K562 (cell line): ENCODE results near the gene CPEB1. TPM values are rescaled to one million over a fixed set of nuclear protein-coding genes. Genes with fewer than 3 reads are reported as not detected.

Experiments
- ATAC-seq: fragments of 200-7000 bp; cut with Tn5 transposase; 3 replicates; pipeline ENCODE4 v1.9.1; 2020; ENCODE audit warnings: moderate library complexity
- BruUV-seq: library from RNA; stranded (reverse); fragments of 400-500 nt; replicated peaks from 2 replicates; lab custom pipeline; 2021; lab: Mats Ljungman, UMichigan
- CTCF ChIA-PET: fragments of 300-600 bp; formaldehyde crosslinking; extraction: SDS; loops from one replicate; lab custom pipeline; 2021; ENCODE audit warnings: low intra/inter-chr PET ratio; lab: Yijun Ruan, JAX
- POLR2A ChIA-PET: fragments of 300-600, 350-650 bp; sonication (Branson Sonifier 250); formaldehyde crosslinking; extraction: SDS; loops from one replicate; lab custom pipeline; 2021; ENCODE audit warnings: antibody characterized with exemption, inconsistent platforms; lab: Yijun Ruan, JAX
- DNase-seq, 4 experiments: peaks; one replicate each; pipeline versions ENCODE4 v3.0.0 to v3.0.0-alpha.2; 2011 to 2018; ENCODE audit warnings: low spot score in 3 of 4, mixed read lengths in 3 of 4; ENCODE audit errors: extremely low read depth in 1 of 4
- FAIRE-seq: peaks from 2 replicates; lab custom pipeline; 2011; peaks lifted over from hg19 to GRCh38; lab: Jason Lieb, UNC
- H2AFZ ChIP-seq: 2 replicates; pipeline ENCODE4 v1.6.0; 2011; ENCODE audit warnings: low read depth, low read length, control low read depth, inconsistent platforms
- H3K27ac ChIP-seq: fragments of 200-600 bp; 3 replicates; pipeline ENCODE4 v1.8.0; 2011; ENCODE audit warnings: low read depth, mild to moderate bottlenecking, control low read depth, inconsistent platforms, low read length, moderate library complexity, mixed read lengths; ENCODE audit errors: extremely low read depth
- H3K27me3 ChIP-seq, 2 experiments: fragments of 300-600 bp in 1 of 2; 2 replicates in 1 of 2; 3 replicates in 1 of 2; pipeline versions ENCODE4 v1.6.0 to v1.8.0; 2011; ENCODE audit warnings: inconsistent platforms in 2 of 2, low read length in 2 of 2, mild to moderate bottlenecking in 1 of 2, mixed read lengths in 1 of 2, moderate library complexity in 1 of 2; ENCODE audit not compliant: control insufficient read depth in 2 of 2, insufficient read depth in 2 of 2
- H3K36me3 ChIP-seq: fragments of 300-600 bp; 3 replicates; pipeline ENCODE4 v1.8.0; 2011; ENCODE audit warnings: mild to moderate bottlenecking, low read length, inconsistent platforms; ENCODE audit not compliant: control insufficient read depth, insufficient read depth
- H3K4me1 ChIP-seq, 2 experiments: fragments of 200-600 bp in 1 of 2; replicated peaks in 1 of 2; 2 replicates in 1 of 2; 3 replicates in 1 of 2; pipeline versions ENCODE4 v1.5.1 to v1.8.0; 2011; ENCODE audit warnings: inconsistent platforms in 2 of 2, low read length in 2 of 2, mild to moderate bottlenecking in 1 of 2, mixed read lengths in 1 of 2, moderate library complexity in 1 of 2; ENCODE audit not compliant: control insufficient read depth in 2 of 2, insufficient read depth in 2 of 2
- H3K4me2 ChIP-seq: 2 replicates; pipeline ENCODE4 v1.6.1; 2011; ENCODE audit warnings: low read length, control low read depth, inconsistent platforms, mixed read lengths; ENCODE audit not compliant: insufficient read depth
- H3K4me3 ChIP-seq: fragments of 200-600 bp; sonication (generic), shearing (Covaris generic); 2 replicates; pipeline ENCODE4 v1.5.1; 2016; ENCODE audit warnings: control low read depth, inconsistent platforms
- H3K79me2 ChIP-seq: fragments of 200-600 bp; 3 replicates; pipeline ENCODE4 v1.8.0; 2011; ENCODE audit warnings: low read length, inconsistent platforms; ENCODE audit not compliant: control insufficient read depth, insufficient read depth
- H3K9ac ChIP-seq, 2 experiments: 2 replicates each; pipeline versions ENCODE4 v1.6.0 to v1.6.1; 2011; ENCODE audit warnings: low read depth in 2 of 2, low read length in 2 of 2, control low read depth in 1 of 2, inconsistent platforms in 1 of 2, mild to moderate bottlenecking in 1 of 2, mixed read lengths in 1 of 2; ENCODE audit not compliant: insufficient read depth in 1 of 2
- H3K9me1 ChIP-seq: one replicate; pipeline ENCODE4 v1.6.0; 2011; ENCODE audit warnings: inconsistent platforms, mild to moderate bottlenecking, low read length, moderate library complexity; ENCODE audit not compliant: control insufficient read depth, insufficient read depth
- H3K9me3 ChIP-seq: replicated peaks from 2 replicates; pipeline ENCODE4 v1.5.1; 2011; ENCODE audit warnings: low read depth, low read length, inconsistent platforms; ENCODE audit not compliant: control insufficient read depth, insufficient read depth
- H4K20me1 ChIP-seq: replicated peaks from 2 replicates; pipeline ENCODE4 v1.6.1; 2011; ENCODE audit warnings: low read length, inconsistent platforms, mixed read lengths; ENCODE audit not compliant: control insufficient read depth, insufficient read depth
- CLOCK ChIP-seq: fragments of 250-450 bp; sonication (Bioruptor Pico); IDR thresholded peaks from 2 replicates; pipeline ENCODE4 v1.4.0; 2020; ENCODE audit warnings: mild to moderate bottlenecking, moderate library complexity, borderline replicate concordance
- ILF3 ChIP-seq: fragments of 450-650 bp; IDR thresholded peaks from 2 replicates; pipeline ENCODE4 v1.6.1; 2018; ENCODE audit warnings: antibody characterized with exemption, mild to moderate bottlenecking, moderate library complexity, borderline replicate concordance
- MBD1 ChIP-seq: fragments of 250-450 bp; sonication (Bioruptor Pico); IDR thresholded peaks from 2 replicates; pipeline ENCODE4 v1.8.0; 2022; ENCODE audit warnings: inconsistent platforms
- NCOA4 ChIP-seq: fragments of 450-650 bp; IDR thresholded peaks from 2 replicates; pipeline ENCODE4 v1.6.1; 2018; ENCODE audit warnings: mild to moderate bottlenecking; ENCODE audit not compliant: partially characterized antibody
- RNF2 ChIP-seq: sonication (generic); IDR thresholded peaks from 2 replicates; pipeline ENCODE4 v1.6.1; 2016
- ZKSCAN8 ChIP-seq: fragments of 200-800 bp; sonication (Bioruptor generic); IDR thresholded peaks from 2 replicates; pipeline ENCODE4 v1.6.1; 2016; ENCODE audit warnings: missing genetic modification characterization, missing compliant biosample characterization
- ZNF695 ChIP-seq: fragments of 450-650 bp; formaldehyde crosslinking; IDR thresholded peaks from 2 replicates; pipeline ENCODE4 v1.4.0; 2020; ENCODE audit warnings: mild to moderate bottlenecking, moderate library complexity
- WGBS: fragments of 100-300 bp; shearing (Covaris generic); methylation state at CpG from one replicate; pipeline ENCODE4 v1.1.6; 2016; ENCODE audit warnings: low coverage, mixed read lengths; ENCODE audit not compliant: insufficient coverage; ENCODE audit errors: missing lambda C conversion rate; 5-methylcytosine and 5-hydroxymethylcytosine counted together
- in situ Hi-C: fragments of 300-500 bp; cut with MboI; formaldehyde crosslinking; loops from 4 replicates; pipeline ENCODE4 v1.15.0; 2018; ENCODE audit warnings: inconsistent platforms, mixed read lengths
- intact Hi-C: fragments of 100-400 bp; cut with micrococcal nuclease; formaldehyde crosslinking; loops from 2 replicates; pipeline ENCODE4 v1.14.2; 2022
- polyA plus RNA-seq, 8 experiments: library from polyadenylated mRNA; depleted of rRNA in 4 of 8; stranded (reverse) in 5 of 8; unstranded in 3 of 8; fragments of >200 nt; fragmentation: Nextera tagmentation in 2 of 8; fragmentation: Illumina TruSeq in 1 of 8; extraction: Ambion mirVana in 2 of 8; extraction: Trizol in 1 of 8; gene quantifications; 2 replicates each; pipeline versions ENCODE4 v1.2.1 to v1.2.3, GENCODE V29; 2011 to 2014; ENCODE audit warnings: inconsistent platforms in 1 of 8, missing spikeins in 1 of 8
- total RNA-seq, 7 experiments: library from RNA; depleted of rRNA in 6 of 7; stranded (reverse); fragments of >200 nt in 6 of 7; fragmentation: Illumina TruSeq in 2 of 7; extraction: Trizol in 2 of 7; gene quantifications; 2 replicates each; pipeline versions ENCODE4 v1.2.1 to v1.2.3, GENCODE V29; 2011 to 2021; ENCODE audit warnings: low replicate concordance in 1 of 7
- TF ChIP-seq, protein P1 (sequence below): fragments of 250-450 bp; sonication (Bioruptor Pico); IDR thresholded peaks from 2 replicates; pipeline ENCODE4 v1.4.0; 2020; ENCODE audit warnings: mild to moderate bottlenecking, moderate library complexity

Gene CPEB1
- total and polyA plus RNA-seq, 9 of the 15 experiments (the other 6 are each of a cell fraction or from before 2014, with no cell fraction given), result 2.2 to 13.4 (median 9.7) TPM

DNA sequence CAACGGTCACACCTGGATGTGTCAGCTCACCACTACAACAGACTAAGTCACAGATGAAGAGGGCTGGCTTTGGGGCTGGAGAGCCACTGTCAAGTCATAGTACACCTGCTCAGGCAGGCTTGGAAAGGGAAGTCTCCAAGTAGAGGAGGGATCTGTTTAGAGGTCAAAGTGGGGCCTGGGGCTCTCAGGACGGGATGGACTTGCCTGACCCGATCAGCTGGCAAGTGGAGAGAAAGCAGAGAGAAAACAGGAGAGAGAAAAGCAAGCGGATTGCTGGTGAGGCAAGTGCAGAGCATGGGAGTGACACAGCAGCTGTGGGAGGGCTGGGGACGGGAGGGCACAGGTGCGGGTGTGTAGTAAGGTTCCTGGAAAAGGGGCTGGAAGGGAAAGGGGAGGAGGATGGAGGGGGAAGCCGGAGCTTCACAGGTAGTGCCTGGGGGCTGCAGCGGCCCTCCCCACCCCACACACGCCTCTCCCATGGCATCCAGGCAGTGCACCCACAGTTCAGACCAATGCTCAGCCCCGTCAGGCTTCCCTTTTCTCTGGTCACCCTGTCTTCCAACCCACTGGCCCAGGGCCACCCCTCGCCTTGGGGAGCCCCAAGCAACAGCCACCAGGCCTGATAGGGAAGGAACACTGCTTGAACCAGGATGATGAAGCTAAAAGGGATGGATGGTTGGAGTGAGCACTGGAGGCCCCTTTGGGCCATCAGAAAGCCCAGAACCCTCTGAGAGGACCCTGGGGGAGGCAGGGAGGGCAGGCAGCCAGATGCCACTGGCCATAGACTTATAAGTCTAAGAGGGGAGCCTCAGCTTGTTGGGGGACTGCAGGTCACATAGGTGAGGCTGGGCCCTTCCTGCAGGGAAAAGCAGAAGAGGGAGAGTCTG, 115.4 kb downstream of the CPEB1 start:
- ATAC-seq (peak; percentile 40; the same call in 2 of the 3 replicates), FAIRE-seq (no peak), DNase-seq (peak in 1 of 4 experiments; percentile 19)
- Histone ChIP-seq H3K36me3 (peaks cover 34% of the 10 kb centered on the region), H3K4me1 (peaks cover 9 to 20% of the 10 kb centered on the region in 2 experiments; a peak in 3 of 5 replicates), H4K20me1 (peaks cover 11% of the 10 kb centered on the region; the same call in 1 of the 2 replicates), H3K9me1 (no peaks in the 10 kb centered on the region), H2AFZ (peak overlapping the region; percentile 100; the same call in 1 of the 2 replicates), H3K4me2 (no peak overlapping the region), H3K27me3 (no peaks in the 10 kb centered on the region), H3K4me3 (no peak overlapping the region), H3K27ac (no peak overlapping the region), H3K9me3 (no peaks in the 10 kb centered on the region), H3K79me2 (peaks cover 8% of the 10 kb centered on the region; the same call in 2 of the 3 replicates), H3K9ac (0 out of 4 replicates have a peak overlapping the region, but pooled peaks of 1 of the 2 experiments have one; percentile 46)
- CTCF ChIA-PET, result interaction anchor here (0.6 kb wide), 1 partner anchor 53 kb away, joined by 4 read pairs; no protein-coding TSS in a partner anchor
- POLR2A ChIA-PET, result interaction anchor here (2.4 kb wide), 1 partner anchor 9 kb away, joined by 33 read pairs; the partner anchor contains the start of gene RPS17
- in situ Hi-C loops, result loop anchor here (5.0 kb wide), 1 partner anchor 471 kb away; no protein-coding TSS in a partner anchor
- BruUV-seq, result no TSS peak
- 37% methylated on average over 10 of the region's 11 CpGs for WGBS
- intact Hi-C loops, result no loop called here
- TF ChIP-seq NCOA4, result no peak
- no peak for TF ChIP-seq CLOCK (CRISPR knock-in tag)
- TF ChIP-seq ILF3, result no peak
- TF ChIP-seq MBD1 (CRISPR knock-in tag), result no peak
- TF ChIP-seq, protein P1, sequence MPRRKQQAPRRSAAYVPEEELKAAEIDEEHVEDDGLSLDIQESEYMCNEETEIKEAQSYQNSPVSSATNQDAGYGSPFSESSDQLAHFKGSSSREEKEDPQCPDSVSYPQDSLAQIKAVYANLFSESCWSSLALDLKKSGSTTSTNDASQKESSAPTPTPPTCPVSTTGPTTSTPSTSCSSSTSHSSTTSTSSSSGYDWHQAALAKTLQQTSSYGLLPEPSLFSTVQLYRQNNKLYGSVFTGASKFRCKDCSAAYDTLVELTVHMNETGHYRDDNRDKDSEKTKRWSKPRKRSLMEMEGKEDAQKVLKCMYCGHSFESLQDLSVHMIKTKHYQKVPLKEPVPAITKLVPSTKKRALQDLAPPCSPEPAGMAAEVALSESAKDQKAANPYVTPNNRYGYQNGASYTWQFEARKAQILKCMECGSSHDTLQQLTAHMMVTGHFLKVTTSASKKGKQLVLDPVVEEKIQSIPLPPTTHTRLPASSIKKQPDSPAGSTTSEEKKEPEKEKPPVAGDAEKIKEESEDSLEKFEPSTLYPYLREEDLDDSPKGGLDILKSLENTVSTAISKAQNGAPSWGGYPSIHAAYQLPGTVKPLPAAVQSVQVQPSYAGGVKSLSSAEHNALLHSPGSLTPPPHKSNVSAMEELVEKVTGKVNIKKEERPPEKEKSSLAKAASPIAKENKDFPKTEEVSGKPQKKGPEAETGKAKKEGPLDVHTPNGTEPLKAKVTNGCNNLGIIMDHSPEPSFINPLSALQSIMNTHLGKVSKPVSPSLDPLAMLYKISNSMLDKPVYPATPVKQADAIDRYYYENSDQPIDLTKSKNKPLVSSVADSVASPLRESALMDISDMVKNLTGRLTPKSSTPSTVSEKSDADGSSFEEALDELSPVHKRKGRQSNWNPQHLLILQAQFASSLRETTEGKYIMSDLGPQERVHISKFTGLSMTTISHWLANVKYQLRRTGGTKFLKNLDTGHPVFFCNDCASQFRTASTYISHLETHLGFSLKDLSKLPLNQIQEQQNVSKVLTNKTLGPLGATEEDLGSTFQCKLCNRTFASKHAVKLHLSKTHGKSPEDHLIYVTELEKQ, result no peak
- TF ChIP-seq ZNF695 (CRISPR knock-in tag), result no peak
- no peak for TF ChIP-seq ZKSCAN8 (CRISPR knock-in tag)
- no peak for TF ChIP-seq RNF2
